HG03342 (cell line): ENCODE measurements around the gene ZNF469.

ENCODE experiments used
- ATAC-seq: cut with Tn5 transposase; IDR thresholded peaks from one replicate; pipeline ENCODE4 v1.9.1; 2021; ENCODE audit warnings: mild to moderate bottlenecking, moderate library complexity; ENCODE audit not compliant: unreplicated experiment

Gene ZNF469

DNA sequence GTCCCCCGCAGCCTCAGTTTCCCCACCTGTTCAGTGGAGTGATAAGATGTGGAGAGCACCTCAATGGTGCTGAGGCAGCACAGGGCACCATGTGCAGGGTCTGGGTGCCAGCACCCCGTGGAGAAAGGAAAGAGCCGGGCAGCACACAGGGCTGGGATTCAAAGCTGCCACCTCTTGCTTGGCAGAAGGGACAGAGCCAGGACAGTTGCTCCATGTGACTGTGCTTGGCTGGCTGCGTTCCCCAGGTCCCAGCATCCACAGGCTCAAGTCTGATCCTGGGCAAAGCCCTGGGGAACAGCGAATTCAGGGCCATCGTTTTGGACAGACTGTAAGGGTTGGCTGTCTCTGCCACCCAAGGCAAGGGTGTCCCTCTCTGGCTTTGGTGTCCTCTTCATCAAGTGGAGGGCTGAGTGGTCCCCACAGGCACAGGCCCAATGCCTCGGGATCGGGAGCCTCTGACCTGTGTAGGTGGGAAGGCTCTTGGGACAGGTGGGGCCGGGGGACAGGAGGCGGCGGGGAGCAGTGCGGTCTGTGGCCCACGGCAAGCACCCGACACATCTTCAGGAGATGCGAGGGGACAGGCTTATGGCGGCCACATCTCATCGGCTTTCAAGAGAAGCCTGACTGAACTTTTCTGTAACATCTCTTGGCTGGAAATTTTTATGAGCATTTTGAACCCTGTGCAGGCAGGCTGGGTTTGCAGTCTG is 8.5 kb downstream of the ZNF469 start:
- ATAC-seq, result no peak

DNA sequence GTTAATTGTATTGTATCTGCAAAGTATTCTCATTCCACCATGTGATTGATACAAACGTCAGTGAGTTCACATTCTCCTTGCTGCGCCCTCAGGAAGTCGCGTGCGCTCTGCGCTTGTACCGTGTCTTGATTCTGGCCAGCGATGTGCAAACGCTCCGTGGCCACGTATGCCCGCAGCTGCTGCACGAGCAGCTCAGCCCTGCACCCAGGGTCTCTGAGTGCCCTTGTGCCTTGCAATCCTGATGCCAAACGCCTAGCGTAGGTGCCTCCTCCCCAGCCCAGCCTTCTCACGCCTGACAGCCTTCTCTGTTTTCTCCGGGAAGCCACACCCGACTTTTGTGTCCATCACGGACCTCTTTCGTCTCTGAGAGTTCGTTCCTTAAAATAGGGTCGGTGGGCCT is 9.4 kb downstream of the ZNF469 start:
- ATAC-seq, result no peak

DNA sequence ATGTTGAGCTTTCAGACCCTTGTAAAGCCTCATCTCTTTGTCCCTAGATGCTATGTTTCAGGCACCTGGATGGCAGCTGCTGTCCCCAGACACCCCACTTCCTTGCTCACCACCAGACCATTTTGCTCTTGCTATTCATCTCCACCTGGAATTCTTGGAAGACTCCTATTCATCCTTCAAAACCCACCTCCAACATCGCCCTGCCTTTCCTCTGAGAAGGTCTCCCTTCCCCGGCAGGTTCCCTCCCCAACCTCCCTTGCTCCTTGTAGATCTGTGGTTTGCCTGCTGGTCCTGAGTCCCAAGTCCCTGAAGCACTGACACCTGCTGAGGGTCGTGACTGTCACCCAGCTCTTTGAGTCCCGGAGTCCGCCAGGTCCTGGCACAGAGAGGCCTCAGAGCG is 9.9 kb downstream of the ZNF469 start:
- no peak for ATAC-seq

DNA sequence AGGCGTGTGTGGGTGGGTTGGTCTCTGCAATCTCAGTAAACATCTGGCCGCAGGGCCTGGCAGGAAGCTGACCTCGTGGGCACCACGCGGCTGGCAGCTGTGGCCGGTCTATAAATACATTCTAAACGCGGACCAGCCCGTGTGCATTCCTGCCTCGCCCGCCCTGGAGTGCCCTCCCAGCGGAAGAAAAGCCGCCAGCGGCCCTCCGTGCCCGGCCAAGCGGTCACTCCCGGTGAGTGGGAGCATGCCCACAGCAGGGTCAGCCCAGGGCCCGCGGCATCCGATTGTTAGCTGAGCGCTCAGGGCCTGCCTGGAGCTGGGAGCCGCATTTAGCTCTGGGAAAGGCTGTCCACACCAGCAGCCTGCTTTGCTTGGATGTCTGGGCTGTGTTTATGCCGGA is 10.3 kb downstream of the ZNF469 start:
- ATAC-seq, result no peak

DNA sequence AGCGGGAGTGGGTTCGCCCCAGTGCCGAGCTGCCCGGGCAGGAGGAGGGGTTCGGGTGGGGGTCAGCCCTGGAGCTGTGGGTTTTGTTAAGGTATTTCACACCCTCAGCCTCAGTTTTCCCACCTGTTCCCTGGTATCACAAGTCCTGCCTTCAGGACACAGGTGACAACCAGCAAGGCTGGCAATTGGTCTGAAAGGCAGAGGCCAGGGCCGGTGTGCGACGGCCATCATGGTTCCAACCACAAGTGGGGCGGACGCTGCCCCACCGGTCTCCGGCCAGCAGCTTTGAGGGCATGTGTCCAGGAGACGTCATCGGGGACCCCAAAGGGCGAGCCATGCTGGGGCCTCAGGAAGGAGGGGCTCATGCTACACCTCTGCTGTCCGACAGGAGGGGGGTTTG is 10.8 kb downstream of the ZNF469 start:
- no peak for ATAC-seq

DNA sequence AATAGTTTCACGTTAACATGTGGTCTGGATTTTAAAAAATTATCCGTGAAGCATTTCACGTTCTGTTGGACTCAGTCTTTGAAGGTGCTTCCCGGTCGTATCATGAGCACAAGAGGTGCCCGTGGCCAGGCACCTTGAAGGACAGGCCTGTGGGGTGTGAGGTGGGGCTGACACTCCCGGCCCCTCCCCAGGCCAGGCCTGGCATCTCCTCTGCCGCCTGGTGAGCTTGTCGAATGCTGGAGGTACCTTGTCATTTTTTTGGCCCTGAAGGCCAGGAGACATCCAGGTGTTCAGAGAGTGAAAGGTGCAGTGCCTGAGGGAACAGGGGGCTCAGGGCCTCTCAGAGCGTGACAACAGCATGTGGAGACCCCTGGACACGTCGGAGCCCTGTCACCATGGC is 11.7 kb downstream of the ZNF469 start:
- no peak for ATAC-seq

DNA sequence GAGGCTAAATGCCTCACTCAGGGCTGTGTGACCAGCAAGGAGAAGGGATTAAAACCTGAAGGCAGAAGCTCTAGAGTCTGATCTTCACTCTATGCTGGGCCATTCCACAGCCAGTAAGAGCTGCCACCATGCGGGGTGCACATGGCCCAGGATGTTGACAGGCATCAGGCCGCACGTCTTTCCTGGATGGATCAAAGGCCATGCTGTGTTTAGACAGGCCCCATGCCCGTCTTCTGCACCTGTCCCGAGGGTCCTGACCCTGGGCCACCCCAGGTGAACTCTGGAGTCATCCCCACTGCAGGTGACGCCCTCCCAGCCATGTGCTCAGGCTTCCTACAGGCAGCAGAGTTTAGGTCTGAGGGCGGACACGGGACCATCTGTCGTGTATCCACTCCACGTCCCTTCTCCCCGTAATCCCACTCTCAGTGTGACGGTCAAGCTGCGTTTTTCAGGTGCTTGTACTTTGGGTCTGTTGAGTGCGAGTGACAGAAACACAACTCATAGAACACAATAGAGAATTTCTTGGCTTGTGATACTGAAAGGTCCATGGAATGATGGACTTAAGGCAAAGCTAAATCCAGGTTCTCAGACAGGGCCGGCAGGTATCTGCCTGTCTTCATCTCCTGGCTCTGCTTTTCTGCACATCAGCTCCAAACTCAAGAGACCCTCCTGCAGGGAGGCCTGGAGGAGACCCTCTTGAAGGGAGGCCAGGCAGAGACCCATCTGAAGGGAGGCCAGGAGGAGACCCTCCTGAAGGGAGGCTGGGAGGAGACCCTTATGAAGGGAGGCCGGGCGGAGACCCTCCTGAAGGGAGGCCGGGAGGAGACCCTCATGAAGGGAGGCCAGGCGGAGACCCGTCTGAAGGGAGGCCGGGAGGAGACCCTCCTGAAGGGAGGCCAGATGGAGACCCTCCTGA is 13.2 kb downstream of the ZNF469 start:
- no peak for ATAC-seq

DNA sequence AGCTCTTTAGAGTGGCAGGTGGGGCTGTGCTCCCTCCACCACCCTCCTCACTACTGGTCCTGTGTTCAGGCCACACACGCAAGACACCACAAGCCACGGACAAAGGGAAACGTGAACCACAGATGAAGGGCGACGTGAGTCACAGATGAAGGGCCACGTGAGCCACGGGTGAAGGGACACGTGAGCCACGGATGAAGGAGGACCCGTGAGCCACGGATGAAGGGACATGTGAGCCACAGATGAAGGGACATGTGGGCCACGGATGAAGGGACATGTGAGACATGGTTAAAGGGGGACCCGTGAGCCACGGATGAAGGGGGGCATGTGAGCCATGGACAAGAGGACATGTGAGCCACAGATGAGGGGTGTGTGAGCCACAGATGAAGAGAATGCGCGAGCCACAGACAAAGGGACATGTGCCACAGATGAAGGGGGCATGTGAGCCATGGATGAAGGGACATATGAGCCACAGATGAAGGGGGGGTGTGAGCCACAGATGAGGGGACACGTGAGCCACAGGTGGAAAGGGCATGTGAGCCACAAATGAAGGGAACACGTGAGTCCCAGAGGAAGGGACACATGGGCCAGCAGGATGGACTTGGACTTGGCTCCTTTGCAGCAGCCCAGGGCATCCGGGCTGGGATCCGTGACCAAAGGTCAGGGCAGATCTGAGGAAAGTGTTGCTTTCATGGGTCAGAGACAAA is 15.6 kb downstream of the ZNF469 start:
- ATAC-seq, result no peak

DNA sequence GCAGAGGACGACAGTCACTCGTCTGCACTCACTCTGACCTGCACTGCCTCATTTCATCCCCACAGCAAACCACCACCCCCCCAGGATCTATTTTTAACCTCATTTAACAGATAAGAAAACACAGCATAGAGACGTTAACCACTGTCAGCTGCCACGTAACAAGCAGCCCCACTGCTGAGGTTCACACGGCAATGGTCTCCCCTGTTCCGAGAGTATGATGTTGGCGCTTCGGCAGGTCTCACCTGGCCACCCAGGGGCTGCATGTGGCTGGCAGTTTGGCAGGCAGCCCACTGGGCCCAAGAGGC is 16.1 kb downstream of the ZNF469 start:
- ATAC-seq, result no peak

DNA sequence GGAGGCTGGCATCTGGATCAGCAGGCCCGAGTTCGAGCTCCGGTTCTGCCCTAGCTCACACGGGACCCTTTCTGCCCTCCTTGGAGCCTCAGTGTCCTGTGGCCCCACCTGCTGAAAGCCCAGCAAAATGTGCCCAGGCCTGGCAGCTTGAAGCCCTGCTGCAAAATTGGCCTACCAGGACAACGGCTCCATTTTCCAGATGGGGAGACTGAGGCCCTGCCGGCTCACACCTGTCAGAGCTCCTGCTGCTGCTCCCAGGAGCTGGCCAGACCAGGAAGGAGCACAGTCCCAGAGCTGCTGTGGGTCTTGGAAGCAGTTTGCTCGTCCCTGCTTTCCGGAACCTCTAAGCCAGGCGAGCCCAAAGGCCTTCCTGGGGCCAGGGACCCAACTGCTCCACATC is 17.4 kb downstream of the ZNF469 start:
- ATAC-seq, result no peak

DNA sequence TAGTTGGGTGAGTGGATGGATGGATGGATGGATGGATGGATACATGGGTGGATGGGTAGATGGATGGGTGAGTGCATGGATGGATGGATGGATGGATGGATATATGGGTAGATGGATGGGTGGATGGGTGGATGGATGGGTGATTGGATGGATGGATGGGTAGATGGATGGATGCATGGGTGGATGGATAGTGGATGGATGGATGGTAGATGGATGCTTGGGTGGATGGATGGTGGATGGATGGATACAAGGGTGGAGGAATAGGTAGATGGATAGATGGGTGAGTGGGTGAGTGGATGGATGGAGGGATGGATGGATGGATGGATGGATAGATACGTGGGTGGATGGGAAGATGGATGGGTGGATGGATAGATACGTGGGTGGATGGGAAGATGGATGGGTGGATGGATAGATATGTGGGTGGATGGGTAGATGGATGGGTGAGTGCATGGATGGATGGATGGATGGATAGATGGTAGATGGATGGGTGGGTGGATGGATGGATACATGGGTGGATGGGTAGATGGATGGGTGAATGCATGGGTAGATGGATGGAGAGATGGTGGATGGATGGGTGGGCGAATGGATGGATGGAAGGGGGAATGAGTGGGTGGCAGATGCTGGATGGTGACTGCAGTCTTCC is 19.0 kb downstream of the ZNF469 start:
- ATAC-seq, result no peak

DNA sequence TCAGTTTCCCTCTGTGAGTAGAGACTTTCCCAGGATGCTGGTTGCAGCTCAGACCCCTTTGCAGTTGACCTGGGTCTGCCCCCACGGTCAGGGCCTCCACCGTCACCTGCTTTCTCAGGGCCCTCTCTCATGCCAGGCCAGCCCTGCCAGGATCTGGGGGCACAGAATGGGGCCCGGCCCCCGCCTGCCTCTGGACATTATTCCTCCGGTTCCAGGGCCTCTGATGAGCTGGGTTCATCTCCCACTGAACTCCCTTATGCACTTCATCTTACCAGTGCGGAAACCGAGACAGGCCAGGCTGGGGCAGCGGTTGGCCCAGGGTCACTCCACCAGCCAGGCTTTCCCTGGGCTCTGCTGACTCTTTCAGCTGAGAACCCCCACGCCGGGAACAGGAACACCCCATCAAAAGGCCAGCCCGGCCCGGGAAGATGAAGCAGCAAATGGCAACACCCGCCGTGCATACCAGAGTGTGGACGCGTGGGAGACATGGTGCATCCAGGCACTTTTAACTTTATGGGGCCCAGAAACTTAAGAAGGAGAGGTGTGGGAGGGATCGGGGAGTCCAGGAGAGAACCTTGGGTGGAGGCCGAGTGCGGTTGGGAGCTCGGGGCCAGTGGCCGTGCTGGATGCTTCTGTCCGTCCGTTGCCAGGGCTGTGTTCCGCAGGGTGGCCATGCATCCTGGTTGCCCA is 19.9 kb downstream of the ZNF469 start:
- ATAC-seq, result no peak

DNA sequence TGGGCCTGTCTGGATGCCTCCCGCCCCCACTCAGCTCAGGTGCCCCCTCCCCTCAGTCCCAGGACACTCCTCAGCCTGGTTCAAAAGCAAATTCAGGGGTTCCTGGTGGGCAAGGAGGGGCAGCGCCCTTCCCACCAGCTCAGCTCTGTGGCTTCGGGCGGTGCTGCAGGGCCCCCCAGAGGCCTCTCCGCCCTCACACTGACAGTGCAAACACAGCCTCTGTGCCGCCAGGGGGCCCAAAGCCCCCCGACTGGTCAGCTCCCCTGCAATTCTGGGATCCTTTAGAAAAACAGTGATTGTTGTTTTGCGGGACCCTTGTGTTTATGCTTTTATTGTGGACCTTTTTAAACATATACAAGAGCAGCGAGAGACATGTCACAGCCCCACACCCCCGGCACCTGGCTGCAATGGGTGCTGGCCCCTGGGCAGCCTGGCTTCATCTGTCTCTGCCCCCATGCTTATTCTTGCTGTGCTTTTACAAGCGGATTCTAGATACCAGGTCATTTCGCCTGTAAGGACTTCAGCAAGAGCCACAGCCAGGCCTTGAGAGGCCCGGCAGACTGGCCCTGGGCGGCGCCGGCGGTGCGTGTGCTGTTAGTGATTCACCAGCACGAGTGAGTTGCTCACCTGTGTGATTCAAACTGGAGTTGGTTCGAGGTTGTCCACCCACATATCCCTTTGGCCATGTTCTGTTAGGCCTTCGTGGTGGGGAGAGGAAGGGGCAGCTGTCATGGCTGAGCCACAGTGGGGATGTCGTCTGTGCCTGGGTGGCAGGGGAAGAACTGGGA is 21.2 kb downstream of the ZNF469 start:
- ATAC-seq, result no peak

DNA sequence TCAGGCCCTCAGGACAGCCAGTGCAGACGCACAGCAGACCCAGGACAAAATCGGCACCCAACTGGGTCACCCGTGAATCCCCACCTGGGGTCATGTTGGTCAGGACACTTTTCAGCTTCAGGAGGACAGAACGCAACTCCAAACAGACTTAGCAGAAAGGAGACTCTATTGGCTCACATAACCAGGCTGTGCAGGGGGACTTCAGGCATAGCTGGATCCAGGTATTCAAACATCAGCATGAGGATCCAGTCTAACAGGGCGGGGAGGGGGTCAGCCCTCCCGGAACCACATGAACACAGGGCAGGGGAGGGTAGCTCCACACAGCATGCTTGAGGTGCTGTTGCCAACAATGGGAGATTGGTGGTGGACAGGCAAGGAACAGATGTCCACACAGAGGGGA is 22.0 kb downstream of the ZNF469 start:
- no peak for ATAC-seq

DNA sequence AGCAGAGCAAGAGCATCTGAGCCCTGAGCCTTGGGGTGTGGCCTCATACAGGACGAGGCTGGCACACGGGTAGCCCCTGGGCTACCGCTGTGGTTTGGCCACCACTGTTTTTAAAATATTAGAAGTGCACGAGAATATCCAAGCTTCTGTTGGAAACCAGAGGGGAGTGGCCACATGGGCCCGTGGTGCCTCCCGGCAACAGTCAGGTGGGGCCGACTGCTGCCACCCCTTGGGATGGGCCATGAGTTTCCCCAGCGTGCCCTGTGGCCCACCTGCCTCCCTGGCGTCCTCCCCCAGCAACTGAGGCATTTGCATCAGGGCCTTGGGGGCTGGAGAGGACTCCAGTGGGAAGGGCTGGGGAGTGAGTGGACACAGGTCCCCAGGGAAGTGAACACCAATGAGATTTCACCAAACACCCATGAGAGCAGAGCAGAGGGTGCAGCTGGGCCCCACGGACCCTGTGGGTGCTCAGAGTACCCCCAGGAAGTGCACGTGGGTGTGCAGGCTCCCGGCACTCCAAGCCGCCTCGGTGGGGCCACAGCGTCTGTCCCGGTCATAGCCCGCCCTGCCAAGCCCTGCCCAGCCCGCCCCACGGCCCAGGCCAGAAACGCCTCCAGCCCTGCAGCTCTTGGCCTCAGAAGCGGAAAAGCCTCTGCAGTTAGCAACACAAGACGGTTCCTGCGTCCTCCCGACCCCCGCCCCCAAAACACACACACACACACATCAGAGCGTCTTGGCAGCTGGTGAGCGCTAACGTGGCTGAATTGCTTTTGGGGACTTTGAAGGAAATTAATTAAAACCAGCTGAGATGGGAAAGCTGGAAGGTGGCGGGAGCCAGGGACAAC is 22.7 kb downstream of the ZNF469 start:
- no peak for ATAC-seq

DNA sequence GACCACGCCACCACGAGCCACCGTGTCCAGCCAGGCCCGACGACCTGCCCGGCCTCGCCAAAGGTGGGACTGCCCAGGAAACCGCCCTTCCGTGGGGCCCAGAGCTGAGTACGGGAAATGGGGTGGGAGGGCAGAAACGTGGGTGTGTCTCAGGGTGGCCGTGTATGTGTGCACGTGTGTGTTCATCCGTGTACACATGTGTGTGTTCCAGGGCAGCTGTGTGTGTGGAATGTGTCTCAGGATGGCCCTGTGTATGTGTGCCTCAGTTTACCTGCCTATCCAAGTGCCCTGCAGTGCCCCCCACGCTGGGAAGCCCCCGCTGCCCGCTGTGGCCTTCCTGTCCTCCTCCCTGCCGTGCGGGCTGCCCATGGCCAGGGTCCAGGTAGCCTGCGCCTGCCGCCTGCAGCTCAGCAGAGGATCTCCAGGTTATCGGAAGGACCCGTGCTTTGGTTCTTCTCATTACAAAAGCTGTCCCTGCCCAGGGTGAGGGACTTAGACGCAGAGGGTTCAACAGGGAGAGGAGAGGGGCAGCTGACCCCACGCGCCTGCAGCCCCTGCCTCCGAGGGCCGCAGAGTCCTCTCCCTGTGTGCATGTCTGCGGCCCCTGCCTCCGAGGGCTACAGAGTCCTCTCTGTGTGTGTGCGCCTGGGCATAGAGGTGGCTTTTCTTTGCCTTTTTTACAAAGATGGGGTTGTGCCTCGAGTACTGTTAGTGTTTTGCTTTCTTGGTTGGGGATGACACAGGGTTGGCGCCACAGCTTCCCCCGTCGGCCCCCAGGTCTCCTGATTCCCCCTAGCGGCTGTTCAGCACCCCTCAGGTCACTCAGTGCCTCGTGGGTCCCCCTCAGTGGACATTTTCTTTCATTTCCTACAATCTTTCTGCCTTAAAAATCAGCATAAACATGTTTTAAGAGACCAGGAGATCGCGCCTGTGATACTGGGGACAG is 23.6 kb downstream of the ZNF469 start:
- no peak for ATAC-seq

DNA sequence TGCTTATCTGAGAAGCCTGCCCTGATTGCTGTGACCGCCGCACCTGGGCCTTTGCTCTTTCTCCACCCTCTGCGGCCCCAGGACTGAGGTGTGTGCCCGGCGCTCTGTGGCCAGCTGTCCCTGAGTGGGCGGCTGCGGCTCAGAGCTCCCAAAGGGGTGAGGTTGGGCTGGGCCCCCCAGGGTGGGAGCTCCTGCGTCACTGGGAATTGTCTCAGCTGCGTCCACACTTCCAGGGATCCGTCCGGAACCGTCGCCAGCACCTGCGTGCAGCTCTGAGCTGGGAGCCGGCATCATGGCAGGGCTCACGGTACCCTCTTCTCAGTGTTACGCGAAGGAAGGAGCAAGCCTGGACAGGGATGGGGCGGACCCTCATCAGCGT is 24.3 kb downstream of the ZNF469 start:
- ATAC-seq, result no peak

DNA sequence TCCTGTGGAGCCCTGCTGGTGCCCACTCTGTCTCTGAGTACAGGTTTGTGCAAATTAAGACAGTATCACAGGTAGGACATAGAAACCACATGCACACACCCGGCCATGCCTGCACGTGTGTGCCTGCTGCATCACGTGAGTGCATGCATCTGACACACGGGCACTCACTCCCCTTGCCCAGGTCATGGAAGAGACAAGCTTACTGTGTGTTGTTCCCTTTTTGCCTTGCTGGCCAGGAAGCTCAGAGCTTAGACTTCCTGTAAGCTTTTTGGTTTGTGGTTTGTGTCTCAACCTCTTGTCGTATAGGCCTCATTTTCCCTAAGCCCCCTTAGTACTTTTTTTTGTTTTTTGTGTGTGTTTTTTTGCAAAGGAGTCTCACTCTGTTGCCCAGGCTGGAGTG is 25.0 kb downstream of the ZNF469 start:
- ATAC-seq, result no peak
